ENCODE measurements around the gene CNN1. TPM values are rescaled to one million over a fixed set of nuclear protein-coding genes. Genes with fewer than 3 reads are reported as not detected.

Gene CNN1
- total and polyA plus RNA-seq, 2 of the 13 experiments (the other 11 are each of a cell fraction or from before 2014, with no cell fraction given) = 0.70 to 1.1 TPM

DNA sequence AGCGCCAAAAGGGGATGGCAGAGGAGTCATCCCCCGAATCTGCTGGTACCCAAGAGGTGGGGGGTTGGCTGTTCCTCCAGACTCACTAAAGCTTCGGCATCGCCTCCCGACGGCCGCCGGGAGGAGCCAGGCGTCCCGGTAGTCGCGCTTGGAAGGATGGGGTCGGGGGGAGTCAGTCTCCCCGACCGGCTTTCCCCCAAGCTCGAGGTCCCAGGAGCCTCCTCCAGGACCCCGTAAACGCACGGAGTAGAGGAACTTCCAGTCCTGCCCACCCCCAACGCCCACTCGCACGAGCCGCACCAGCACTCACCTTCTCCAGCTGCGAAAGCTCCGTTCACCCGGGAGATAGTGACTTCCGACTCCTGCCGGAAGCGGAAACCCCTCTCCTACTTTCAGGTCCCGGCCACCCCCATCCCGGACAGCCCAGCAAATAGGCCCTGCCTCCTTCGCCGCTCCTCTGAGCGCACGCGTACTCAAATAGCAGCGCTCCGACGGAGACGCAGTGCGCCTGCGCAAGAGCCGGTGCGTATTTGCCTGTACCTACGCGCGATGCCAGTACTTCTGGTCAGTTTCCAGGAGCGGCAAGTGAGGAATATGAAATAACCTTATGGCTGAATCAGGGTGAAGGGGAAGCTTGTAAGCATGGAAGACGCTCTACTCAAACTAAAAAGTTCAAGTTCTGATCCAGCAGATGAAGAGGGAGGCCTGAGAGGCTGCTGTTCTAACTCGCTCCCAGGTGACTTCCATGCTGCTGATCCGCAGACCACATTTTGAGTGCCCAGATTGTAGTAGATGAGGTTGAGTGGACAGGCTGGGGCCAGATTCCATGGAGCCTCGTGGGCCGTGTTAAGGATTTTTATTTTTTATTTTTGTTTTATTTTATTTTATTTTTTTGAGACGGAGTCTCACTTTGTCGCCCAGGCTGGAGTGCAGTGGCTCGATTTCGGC is 20.5 kb downstream of the CNN1 start, which contains the start of gene ELOF1 (continued):
- 0 out of 2 replicates have a peak, but pooled peaks have one; percentile 60 for TF ChIP-seq ZNF572 (CRISPR knock-in tag; IDR thresholded peaks at IDR 0.05)
- TF ChIP-seq, protein P1, sequence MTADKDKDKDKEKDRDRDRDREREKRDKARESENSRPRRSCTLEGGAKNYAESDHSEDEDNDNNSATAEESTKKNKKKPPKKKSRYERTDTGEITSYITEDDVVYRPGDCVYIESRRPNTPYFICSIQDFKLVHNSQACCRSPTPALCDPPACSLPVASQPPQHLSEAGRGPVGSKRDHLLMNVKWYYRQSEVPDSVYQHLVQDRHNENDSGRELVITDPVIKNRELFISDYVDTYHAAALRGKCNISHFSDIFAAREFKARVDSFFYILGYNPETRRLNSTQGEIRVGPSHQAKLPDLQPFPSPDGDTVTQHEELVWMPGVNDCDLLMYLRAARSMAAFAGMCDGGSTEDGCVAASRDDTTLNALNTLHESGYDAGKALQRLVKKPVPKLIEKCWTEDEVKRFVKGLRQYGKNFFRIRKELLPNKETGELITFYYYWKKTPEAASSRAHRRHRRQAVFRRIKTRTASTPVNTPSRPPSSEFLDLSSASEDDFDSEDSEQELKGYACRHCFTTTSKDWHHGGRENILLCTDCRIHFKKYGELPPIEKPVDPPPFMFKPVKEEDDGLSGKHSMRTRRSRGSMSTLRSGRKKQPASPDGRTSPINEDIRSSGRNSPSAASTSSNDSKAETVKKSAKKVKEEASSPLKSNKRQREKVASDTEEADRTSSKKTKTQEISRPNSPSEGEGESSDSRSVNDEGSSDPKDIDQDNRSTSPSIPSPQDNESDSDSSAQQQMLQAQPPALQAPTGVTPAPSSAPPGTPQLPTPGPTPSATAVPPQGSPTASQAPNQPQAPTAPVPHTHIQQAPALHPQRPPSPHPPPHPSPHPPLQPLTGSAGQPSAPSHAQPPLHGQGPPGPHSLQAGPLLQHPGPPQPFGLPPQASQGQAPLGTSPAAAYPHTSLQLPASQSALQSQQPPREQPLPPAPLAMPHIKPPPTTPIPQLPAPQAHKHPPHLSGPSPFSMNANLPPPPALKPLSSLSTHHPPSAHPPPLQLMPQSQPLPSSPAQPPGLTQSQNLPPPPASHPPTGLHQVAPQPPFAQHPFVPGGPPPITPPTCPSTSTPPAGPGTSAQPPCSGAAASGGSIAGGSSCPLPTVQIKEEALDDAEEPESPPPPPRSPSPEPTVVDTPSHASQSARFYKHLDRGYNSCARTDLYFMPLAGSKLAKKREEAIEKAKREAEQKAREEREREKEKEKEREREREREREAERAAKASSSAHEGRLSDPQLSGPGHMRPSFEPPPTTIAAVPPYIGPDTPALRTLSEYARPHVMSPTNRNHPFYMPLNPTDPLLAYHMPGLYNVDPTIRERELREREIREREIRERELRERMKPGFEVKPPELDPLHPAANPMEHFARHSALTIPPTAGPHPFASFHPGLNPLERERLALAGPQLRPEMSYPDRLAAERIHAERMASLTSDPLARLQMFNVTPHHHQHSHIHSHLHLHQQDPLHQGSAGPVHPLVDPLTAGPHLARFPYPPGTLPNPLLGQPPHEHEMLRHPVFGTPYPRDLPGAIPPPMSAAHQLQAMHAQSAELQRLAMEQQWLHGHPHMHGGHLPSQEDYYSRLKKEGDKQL (CRISPR knock-in tag; IDR thresholded peaks at IDR 0.05; ENCODE audit: low read depth) = no peak
- no peak for TF ChIP-seq HIVEP1 (CRISPR knock-in tag; IDR thresholded peaks at IDR 0.05)
- peak; percentile 63; the same call in 1 of the 2 replicates for TF ChIP-seq ZNF788 (CRISPR knock-in tag; IDR thresholded peaks at IDR 0.05; ENCODE audit: borderline replicate concordance)
- TF ChIP-seq NFE2L1 (CRISPR knock-in tag; IDR thresholded peaks at IDR 0.05; ENCODE audit: borderline replicate concordance) = no peak
- TF ChIP-seq ZNF773 (CRISPR knock-in tag; IDR thresholded peaks at IDR 0.05; ENCODE audit: borderline replicate concordance) = no peak
- TF ChIP-seq RFX3 (CRISPR knock-in tag; IDR thresholded peaks at IDR 0.05) = peak; percentile 23; the same call in 1 of the 2 replicates
- TF ChIP-seq MBNL3 (CRISPR knock-in tag; conservative IDR thresholded peaks at IDR 0.05) = no peak
- TF ChIP-seq ZNF850 (CRISPR knock-in tag; conservative IDR thresholded peaks at IDR 0.05) = no peak
- no peak for TF ChIP-seq ZNF737 (CRISPR knock-in tag; IDR thresholded peaks at IDR 0.05; ENCODE audit: borderline replicate concordance)
- no peak for TF ChIP-seq FOXK2 (IDR thresholded peaks at IDR 0.05)
- TF ChIP-seq ZNF337 (CRISPR knock-in tag; IDR thresholded peaks at IDR 0.05; ENCODE audit: borderline replicate concordance, low read depth) = no peak
- TF ChIP-seq HMG20A (CRISPR knock-in tag; IDR thresholded peaks at IDR 0.05; ENCODE audit: borderline replicate concordance) = no peak
- TF ChIP-seq, protein P2, sequence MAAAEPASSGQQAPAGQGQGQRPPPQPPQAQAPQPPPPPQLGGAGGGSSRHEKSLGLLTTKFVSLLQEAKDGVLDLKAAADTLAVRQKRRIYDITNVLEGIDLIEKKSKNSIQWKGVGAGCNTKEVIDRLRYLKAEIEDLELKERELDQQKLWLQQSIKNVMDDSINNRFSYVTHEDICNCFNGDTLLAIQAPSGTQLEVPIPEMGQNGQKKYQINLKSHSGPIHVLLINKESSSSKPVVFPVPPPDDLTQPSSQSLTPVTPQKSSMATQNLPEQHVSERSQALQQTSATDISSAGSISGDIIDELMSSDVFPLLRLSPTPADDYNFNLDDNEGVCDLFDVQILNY (CRISPR knock-in tag; conservative IDR thresholded peaks at IDR 0.05) = no peak
- no peak for TF ChIP-seq NFKB2 (CRISPR knock-in tag; IDR thresholded peaks at IDR 0.05; ENCODE audit: borderline replicate concordance)
- no peak for TF ChIP-seq SMARCC2 (IDR thresholded peaks at IDR 0.05)
- 0 out of 2 replicates have a peak, but pooled peaks have one; percentile 6 for TF ChIP-seq FOXO1 (CRISPR knock-in tag; IDR thresholded peaks at IDR 0.05)
- TF ChIP-seq POGZ (CRISPR knock-in tag; IDR thresholded peaks at IDR 0.05) = peak; percentile 54; the same call in 1 of the 2 replicates
- TF ChIP-seq SNAPC2 (CRISPR knock-in tag; IDR thresholded peaks at IDR 0.05) = no peak
- no peak for TF ChIP-seq ZNF782 (CRISPR knock-in tag; IDR thresholded peaks at IDR 0.05; ENCODE audit: borderline replicate concordance)
- TF ChIP-seq ZNF354B (CRISPR knock-in tag; IDR thresholded peaks at IDR 0.05) = no peak
- no peak for TF ChIP-seq AGO1 (IDR thresholded peaks at IDR 0.05; ENCODE audit: low read depth, low read length, poor library complexity, severe bottlenecking)
- TF ChIP-seq TOE1 (CRISPR knock-in tag; IDR thresholded peaks at IDR 0.05) = 0 out of 2 replicates have a peak, but pooled peaks have one; percentile 57

Data from HepG2 (cell line).